K562 (cell line): Measurements from ENCODE around the gene ITSN2. TPM values are rescaled to one million over a fixed set of nuclear protein-coding genes. Genes with fewer than 3 reads are reported as not detected.

Experiments
- BHLHE40 ChIP-seq: IDR thresholded peaks from 2 replicates; pipeline ENCODE4 v1.6.1; 2011; ENCODE audit warnings: low read length, improper control_type of control experiment
- E2F1 ChIP-seq: sonication (generic); formaldehyde crosslinking; IDR thresholded peaks from 2 replicates; pipeline ENCODE4 v1.8.1; 2023; ENCODE audit warnings: mild to moderate bottlenecking, missing genetic modification reagents, moderate library complexity
- MTA1 ChIP-seq: fragments of 450-650 bp; IDR thresholded peaks from 2 replicates; pipeline ENCODE4 v1.6.1; 2017; ENCODE audit warnings: borderline replicate concordance
- NUFIP1 ChIP-seq: fragments of 450-650 bp; IDR thresholded peaks from 2 replicates; pipeline ENCODE4 v1.6.1; 2018; ENCODE audit not compliant: partially characterized antibody
- PHF8 ChIP-seq: fragments of 200-600 bp; sonication (generic); IDR thresholded peaks from 2 replicates; pipeline ENCODE4 v1.6.1; 2012; ENCODE audit warnings: mixed run types, mild to moderate bottlenecking, inconsistent platforms, low read length, moderate library complexity, borderline replicate concordance
- PPARD ChIP-seq: fragments of 250-450 bp; sonication (Bioruptor Pico); IDR thresholded peaks from 2 replicates; pipeline ENCODE4 v1.8.0; 2022; ENCODE audit warnings: inconsistent platforms, mild to moderate bottlenecking, moderate library complexity
- REST ChIP-seq, 2 experiments: fragments of 450-650 bp; formaldehyde crosslinking in 1 of 2; IDR thresholded peaks; 2 replicates each; pipeline versions ENCODE4 v1.4.0 to v1.6.1; 2014 to 2020; ENCODE audit warnings: mild to moderate bottlenecking in 2 of 2, borderline replicate concordance in 1 of 2, low read depth in 1 of 2
- SMC3 ChIP-seq: conservative IDR thresholded peaks from 2 replicates; pipeline ENCODE4 v1.6.1; 2011; ENCODE audit warnings: low read depth, low read length, improper control_type of control experiment; ENCODE audit not compliant: insufficient read depth
- ZNF586 ChIP-seq: fragments of 450-650 bp; formaldehyde crosslinking; conservative IDR thresholded peaks from 2 replicates; pipeline ENCODE4 v1.4.0; 2020; ENCODE audit warnings: mild to moderate bottlenecking, moderate library complexity
- ZNF592 ChIP-seq: fragments of 450-650 bp; IDR thresholded peaks from 2 replicates; pipeline ENCODE4 v1.6.1; 2017; ENCODE audit warnings: antibody characterized with exemption, mild to moderate bottlenecking
- ZNF77 ChIP-seq: fragments of 250-450 bp; sonication (Bioruptor Pico); IDR thresholded peaks from 2 replicates; pipeline ENCODE4 v1.5.0; 2020
- polyA plus RNA-seq, 8 experiments: library from polyadenylated mRNA; depleted of rRNA in 4 of 8; stranded (reverse) in 5 of 8; unstranded in 3 of 8; fragments of >200 nt; fragmentation: Nextera tagmentation in 2 of 8; fragmentation: Illumina TruSeq in 1 of 8; extraction: Ambion mirVana in 2 of 8; extraction: Trizol in 1 of 8; gene quantifications; 2 replicates each; pipeline versions ENCODE4 v1.2.1 to v1.2.3, GENCODE V29; 2011 to 2014; ENCODE audit warnings: inconsistent platforms in 1 of 8, missing spikeins in 1 of 8
- total RNA-seq, 7 experiments: library from RNA; depleted of rRNA in 6 of 7; stranded (reverse); fragments of >200 nt in 6 of 7; fragmentation: Illumina TruSeq in 2 of 7; extraction: Trizol in 2 of 7; gene quantifications; 2 replicates each; pipeline versions ENCODE4 v1.2.1 to v1.2.3, GENCODE V29; 2011 to 2021; ENCODE audit warnings: low replicate concordance in 1 of 7

Gene ITSN2
- total and polyA plus RNA-seq, 9 of the 15 experiments (the other 6 are each of a cell fraction or from before 2014, with no cell fraction given): 6.6 to 19.9 (median 15.2) TPM

GRCh38 chr2:24164416-24164973 is 195.8 kb downstream of the ITSN2 start (continued):
- TF ChIP-seq REST (IDR thresholded peaks at IDR 0.05; ENCODE audit: borderline replicate concordance) (peak; percentile 86), REST (CRISPR knock-in tag; IDR thresholded peaks at IDR 0.05; ENCODE audit: low read depth) (no peak), E2F1 (CRISPR knock-in tag) (no peak), ZNF592 (peak; percentile 56; the same call in 1 of the 2 replicates), PHF8 (no peak), PPARD (no peak), NUFIP1 (no peak), MTA1 (no peak), BHLHE40 (no peak), ZNF77 (CRISPR knock-in tag) (no peak), SMC3 (peak; percentile 94), ZNF586 (CRISPR knock-in tag) (no peak)
